ENCODE data around the gene LNP1. TPM values are rescaled to one million over a fixed set of nuclear protein-coding genes. Genes with fewer than 3 reads are reported as not detected.

Gene LNP1, protein sequence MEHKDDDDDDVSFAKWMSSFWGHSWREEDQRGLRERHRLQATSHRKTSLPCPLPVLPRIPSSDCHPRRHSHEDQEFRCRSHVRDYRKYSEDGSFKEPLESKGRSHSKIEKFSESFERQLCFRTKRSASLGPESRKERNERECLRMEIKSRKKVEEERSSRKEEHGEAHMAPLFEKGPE
- 3.9 and 4.6 TPM in 2 replicates for total RNA-seq

DNA sequence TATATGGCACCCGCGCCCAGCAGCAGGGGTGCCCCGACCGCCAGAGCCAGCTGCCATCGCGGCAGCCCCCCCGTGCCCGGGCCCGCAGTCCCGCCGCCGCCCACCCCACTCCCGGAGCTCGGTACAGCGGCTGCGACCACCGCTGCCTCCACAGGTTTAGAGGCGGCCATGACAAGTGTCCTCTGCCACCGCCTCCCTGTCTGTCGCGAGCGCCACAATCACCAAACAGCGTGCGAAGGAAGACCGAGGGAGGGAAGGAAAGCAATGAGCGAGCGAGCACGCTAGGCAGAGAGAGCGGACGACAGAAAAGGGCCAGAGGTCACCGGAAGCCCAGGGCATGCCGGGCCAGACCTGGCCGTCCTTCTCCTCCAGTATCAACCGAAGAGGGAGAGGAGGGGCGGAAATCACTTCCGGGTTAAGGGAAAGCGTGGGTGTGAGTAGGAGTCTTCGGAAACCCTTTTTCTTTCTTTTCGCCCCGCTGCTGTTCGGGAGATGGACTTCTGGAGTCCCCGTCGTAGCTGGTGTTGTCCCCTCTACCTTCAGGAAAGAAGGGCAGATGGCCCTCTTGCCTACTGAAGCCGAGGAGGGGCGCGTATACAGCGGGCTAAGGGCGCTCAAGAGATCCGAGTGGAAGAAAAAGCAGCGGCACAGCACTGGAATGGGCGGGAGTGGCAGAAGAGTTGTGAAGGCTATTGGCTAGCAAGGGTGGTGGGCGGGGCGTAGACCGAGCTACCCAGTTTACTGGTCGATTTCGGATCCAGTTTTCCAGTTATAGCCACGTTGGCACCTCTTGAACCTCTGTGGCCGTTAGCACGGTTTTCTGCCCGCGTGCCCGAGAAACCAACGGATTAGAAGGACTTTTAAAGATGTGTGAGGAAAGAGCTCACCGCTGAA, at the start of gene LNP1, which contains the start of gene TOMM70:
Gene LNP1, plus strand, starts transcription at position 760 of the 894 bp plus-strand sequence. CDS start 28,191 bp downstream, outside the sequence.
Gene TOMM70, minus strand, starts transcription at position 310 of the 894 bp plus-strand sequence. Its CDS starts 140 bp downstream, at position 170.

DNA sequence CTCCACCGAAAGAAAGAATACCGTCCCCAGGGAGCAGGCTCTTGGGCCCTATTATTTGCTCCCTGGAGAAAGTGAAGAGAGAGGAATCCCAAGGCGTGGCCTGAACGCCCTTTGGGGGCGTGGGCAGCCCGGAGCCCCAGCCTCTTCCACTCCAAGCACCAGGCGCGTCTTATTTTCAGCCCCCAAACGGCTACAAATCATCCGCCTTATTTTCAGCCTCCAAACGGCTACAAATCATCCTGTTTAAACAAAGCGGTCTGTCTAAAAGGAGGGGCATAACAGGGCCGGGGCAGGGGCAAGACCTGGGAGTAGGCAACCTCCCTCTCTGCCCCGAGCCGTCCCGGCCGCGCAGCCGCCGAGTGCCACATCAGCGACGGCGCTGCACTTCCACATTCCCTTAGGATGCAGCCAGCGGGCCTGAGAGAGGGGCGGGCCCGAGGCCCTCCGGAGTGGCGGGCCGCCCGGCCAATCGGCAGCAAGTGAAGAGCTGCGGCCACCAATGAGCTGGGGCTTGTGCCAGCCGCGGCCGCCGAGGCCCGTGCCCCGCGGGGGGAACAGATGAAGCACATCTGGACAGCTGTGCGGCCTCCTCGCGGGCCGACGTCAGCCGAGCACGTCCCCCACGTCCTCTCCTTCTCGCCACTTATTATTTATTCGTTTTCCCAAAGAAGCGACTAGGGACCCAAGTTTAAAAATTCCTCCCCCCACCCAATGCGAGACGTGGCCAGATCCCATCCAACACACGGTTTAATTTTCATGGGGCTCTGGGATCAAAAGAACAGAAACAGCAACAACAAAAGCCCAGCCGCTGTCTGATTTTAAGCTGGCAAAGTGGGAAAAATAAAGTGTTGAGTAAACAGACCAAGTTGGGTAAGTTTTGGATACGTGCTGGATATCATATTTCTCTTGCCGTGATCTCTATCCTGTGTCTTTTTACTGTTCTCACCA, 91.0 kb downstream of the LNP1 start, which contains the start of gene TMEM45A:
Gene TMEM45A, plus strand, starts transcription at position 561 of the 948 bp plus-strand sequence. CDS start 62,593 bp downstream, outside the sequence.

Other genes with a start within 250 kb of the LNP1 start
- 50.2 and 62.3 TPM in 2 replicates for gene TBC1D23, start 140.5 kb upstream of the LNP1 start, total RNA-seq
- gene NIT2, start 66.8 kb upstream of the LNP1 start, total RNA-seq = 5.2 and 9.9 TPM in 2 replicates
- gene TOMM70, start 450 bp upstream of the LNP1 start, total RNA-seq = 29.9 and 44.9 TPM in 2 replicates
- gene TMEM45A, start 91.1 kb downstream of the LNP1 start, total RNA-seq = 13.7 and 25.4 TPM in 2 replicates
- not detected in 2 replicates for gene ADGRG7, start 208.1 kb downstream of the LNP1 start, total RNA-seq

Data from bronchial smooth muscle cell (primary cell).